NCI-H2081 (cell line): ENCODE data around the gene NOX5.

ENCODE experiments used
- DNase-seq, 2 experiments: peaks; one replicate each; lab custom pipeline; 2025; lab: John Stamatoyannopoulos, UW

NOX5 gene

DNA sequence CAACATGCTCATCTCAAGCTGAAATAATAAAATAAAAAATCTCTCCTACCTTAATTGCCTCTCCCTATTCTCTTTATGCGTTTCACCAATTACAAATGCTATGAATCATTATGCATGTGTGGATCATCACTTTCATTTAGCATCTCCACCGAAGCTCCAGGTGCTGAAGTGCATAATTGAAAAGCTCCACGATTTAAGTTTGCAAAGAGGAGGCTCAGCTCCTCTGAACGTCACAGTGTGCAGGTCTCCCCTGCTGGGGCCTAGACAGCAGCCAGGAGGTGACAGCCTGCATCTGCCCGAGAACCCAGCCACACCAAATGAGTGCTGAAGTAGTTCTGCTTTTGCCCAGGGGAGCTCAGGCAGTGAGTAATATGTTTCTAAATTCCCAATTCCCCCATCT lies 85.4 kb downstream of the NOX5 start:
- no peak for DNase-seq

DNA sequence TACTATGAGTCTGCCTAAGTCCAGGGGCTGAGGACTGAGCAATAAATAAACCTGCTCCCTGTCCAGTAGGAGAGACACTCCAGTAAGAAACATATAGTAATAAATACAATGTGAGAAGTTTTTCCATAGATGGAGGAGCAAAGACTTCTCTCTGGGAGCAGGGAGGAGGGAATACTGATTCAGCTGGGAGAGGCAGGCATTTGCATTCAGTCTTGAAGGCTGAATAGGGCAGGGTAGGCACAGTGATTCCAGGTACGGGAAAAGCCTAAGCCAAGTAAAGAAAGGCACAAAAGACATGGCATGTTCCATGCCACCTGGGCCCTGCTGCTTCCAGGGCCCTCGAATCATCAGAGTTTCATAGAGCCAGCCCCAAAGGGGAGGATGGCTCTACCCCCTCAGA lies 86.3 kb downstream of the NOX5 start:
- DNase-seq: no peak

DNA sequence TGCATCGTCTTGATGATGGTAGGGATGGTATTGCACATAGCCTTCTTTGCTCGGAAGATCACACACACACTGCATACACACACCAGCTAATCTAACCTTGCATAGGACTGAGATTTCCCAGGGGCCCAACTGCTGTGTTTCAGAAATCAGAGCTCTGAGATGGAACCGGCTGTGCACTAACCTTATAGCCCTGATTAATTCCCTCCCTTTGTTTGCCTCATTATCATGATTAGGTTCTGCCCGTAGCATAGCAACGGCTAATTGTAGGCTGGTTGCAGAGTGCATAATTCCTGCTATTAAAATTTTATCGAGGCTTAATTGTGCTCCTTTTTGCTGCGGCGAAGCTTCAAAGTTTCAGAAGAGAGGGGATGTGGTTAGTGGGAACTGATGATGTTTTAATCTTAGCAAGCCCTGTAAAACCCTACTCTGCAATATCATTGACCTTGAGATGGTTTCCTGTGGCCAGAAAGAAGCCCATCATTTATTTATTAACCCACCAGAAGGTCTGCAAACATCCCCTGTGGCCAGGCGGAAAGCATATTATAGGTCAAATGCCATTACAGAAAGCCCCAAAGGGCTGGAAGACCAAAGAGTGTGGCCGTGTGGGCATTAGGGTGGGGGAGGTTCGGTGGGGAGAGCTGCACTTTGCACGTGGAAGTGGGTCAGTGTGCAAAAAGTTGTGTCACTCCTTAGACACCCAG lies 89.7 kb downstream of the NOX5 start:
- peak in 1 of 2 experiments; percentile 17 for DNase-seq

DNA sequence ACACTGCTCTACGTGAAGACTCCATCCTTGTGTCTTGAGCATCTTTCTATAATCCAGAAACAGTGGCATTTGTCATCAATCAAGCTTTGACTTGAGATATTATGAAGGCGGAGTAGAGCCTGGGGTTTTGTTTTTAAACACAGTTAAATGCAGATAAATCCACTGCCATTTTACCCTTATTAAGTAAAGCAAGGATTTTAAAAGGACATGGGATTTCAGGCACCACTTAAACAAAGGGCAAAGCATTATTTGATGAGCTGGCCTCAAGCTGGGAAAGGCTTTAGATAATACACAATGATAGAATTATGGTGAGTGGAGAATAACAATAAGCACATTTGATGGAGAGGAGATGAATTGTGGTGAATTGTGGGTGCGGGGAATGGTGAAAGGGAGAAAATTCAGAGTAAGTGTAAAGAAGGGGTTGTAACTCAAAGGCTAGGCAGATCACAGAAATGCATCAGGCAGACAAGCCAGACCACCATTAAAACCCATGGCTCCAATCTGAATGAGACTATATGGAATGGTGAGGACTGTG lies 91.0 kb downstream of the NOX5 start:
- no peak for DNase-seq

DNA sequence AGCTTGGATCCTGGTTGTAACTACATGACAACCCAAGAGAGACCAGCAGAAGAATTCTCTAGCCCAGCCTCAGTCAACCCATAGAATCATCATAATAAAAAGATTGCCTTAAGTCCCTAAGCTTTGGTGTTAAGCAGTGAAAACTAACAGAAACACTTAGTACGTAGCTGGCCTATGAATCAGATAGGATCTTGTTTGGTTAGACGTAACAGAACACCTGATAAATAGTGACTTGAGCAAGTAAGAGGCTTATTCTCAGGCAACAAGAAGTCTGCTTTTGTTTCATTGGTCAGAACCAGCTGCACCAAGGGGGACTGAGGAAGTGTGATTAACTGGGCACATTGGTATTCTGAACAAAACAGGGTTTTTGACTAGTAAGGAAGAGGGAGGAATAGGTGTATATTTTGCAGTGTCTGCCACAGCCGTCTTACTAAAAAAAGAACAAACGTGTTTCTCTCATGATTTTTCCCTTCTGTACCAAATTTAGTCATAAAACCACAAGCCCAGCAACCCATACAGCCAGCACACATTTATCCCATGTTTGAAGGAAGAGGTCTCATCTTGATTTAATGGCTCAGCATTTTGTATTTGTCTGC lies 92.6 kb downstream of the NOX5 start:
- no peak for DNase-seq
